Femur (tissue), 1 donor: Measurements from ENCODE around the gene DSTYK.
"Not testable (repeated sequence)": the region's sequence is repeated elsewhere in the genome, so short reads cannot be mapped to it uniquely, and the experiment has no call there.

Experiments
- DNase-seq: peaks from one replicate; pipeline ENCODE4 v3.0.0-alpha.2; 2017

The DSTYK gene

DNA sequence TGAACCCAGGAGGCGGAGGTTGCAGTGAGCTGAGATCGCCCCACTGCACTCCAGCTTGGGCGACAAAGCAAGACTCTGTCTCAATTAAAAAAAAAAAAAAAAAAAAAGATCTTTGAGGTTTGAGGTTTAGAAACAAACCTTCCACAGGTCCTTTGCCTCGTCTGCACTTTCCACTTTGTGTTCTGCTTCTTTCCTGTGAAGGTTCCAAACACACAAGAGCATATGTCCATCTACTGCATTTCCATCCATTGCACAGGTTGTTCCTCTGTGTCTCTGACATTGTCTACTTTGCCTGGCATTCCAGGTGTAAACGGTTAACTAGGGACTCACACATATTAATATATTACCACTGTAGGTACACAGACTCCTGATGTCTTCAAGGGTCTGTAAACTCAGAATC, 40.1 kb downstream of the DSTYK start:
- no peak for DNase-seq

DNA sequence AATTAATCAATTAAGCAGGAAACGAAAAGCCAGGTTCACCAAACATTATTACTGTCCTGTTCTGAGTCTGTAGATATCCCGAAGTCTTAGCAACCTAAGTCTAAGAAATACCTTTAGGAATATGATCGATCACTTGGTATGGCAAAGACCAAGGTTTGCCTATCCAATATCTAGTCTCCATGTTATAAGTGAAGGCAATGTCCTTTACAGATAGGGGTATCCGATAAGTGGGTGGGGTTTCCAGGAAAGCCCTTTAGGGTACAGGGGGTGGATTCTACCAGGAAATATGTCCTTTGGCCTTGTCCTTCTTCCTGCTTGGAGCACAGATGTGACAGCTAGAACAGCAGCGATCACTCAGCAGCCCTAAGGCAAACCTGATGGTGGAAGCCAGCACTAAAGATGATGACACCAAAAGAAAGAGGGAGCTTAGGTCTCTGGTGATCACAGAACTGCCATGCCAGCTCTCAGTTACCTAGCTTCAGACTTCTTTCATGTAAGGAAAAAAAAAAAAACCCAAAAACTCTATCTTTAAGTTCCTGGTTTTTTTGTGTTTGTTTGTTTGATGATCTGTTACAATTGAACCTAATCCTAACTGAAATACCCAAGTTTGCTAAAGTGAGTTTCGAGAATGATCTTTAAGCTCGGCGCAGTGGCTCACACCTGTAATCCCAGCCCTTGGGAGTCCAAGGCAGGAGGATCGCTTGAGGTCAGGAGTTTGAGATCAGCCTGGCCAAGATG, 40.8 kb downstream of the DSTYK start:
- DNase-seq, result no peak

DNA sequence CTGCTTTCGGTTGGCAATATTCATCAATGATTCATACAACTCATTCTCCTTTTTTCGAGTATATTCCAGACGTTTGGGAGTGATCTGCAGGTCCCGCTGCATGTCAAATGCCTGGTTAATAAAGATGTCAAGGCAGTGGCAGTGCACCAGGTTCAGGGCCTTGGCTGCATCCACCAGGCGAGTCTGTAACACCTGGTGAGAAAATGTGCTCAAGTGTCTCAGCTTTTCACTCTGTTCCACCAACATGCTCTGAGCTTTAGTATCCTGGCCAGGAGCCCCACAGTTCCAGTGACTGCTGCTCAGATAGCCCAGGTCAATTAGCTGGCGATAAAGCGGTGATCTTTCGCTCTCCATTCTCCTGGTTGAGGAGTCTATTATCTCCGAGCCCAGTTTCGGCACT, 42.3 kb downstream of the DSTYK start:
- no peak for DNase-seq

DNA sequence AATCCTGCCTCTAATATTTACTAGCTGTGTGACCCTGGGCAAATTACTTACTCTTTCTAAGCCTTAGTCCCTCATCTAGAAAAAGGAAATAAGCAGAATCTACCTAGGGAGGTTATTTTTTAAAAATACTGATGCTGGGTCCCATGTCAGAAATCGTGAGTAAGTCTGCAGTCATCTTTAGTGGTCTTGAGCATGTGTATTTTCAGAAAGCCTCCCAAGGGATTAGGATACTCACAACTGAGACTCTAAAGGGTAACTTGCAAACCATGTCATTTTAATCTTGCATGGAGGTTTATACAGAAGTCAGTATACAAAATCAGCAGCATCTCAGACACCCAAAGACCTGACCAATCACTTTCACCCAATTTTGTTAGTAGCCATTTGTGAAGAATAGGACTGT, 43.2 kb downstream of the DSTYK start:
- DNase-seq, result no peak

DNA sequence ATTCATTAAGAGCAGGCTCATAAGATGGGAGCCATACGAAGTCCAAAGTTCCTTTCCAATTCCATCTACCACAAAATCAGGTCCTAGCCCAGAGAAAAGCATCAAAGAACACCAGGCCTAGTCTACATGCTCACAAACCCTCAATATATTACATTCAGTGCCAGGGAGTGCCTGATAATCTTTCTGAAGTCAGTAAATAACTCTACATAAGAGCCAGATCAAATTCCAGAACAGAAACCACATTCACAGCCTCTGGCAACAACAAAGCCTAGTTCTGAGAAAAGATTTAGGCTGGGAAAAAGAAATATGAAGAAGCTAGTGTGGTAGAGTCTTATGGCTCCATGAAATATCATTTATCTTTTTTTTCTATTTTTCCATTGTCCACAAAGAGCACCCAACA, 49.2 kb downstream of the DSTYK start:
- DNase-seq, result no peak

DNA sequence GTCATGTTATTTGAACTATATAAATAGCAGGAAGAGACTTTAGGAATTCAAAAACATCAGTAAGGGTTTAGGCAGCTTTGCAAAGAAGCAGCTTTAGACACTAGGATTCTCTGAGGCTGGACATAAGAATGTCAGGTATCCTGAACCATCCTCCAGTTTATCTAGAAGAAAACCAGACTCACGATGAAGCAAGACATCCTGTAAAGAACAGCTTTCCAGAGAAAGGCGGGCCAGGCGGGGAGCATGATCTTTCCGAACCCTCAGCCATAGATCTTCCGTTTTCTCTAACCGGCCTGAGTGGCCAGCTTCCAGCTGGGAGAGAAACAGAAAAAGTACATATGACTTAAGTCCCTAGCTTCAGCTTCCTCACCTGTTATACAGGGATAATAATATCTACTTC, 50.4 kb downstream of the DSTYK start:
- DNase-seq, result no peak

DNA sequence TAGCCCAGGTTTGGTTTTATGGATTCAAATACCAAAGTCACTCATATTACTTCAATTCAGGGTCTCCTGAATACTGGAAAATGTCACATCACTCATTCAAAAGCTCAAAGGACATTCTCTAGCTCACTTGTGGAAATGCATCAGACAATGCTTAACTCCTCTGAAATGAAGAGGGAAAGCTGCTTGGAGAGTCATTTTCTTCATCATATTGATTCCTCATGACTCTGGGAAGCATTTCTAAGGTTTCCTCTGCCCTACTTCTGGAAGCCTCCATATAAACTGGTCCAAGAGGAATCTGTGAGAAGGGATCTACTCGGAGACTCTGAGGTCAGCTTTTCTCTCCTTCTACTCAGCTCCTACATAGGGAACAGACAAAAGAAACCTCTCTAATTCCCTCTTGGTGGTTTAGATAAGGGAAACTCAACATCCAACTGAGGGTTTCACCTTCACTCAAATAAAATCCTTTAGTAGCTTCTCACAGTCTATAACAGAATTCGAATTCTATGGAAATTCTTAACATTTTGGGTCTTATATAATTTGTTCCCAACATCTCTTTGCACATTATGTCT, 53.4 kb downstream of the DSTYK start:
- DNase-seq, result no peak

DNA sequence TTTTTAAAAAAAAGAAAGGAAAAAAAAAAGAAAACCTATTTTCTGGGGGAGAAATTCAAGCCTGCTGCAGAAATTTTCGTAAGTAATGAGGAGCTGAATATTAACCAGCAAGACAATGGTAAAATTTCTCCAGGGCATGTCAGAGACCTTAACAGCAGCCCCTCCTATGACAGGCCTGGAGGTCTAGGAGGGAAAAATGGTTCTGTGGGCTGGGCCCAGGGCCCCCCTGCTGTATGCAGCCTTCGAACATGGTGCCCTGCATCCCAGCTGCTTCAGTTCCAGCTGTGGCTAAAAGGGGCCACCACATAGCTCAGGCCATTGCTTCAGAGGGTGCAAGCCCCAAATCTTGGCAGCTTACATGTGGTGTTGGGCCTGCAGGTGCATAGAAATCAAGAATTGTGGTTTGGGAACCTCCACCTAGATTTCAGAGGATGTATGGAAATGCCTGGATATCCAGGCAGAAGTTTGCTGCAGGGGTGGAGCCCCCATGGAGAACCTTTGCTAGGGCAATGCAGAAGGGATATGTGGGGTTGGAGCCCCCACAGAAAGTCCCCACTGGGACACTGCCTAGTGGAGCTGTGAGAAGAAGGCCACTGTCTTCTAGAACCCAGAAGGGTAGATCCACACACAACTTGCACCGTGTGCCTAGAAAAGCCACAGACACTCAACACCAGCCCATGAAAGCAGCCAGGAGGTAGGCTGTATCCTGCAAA, 55.7 kb downstream of the DSTYK start:
- DNase-seq, result not testable (repeated sequence)

DNA sequence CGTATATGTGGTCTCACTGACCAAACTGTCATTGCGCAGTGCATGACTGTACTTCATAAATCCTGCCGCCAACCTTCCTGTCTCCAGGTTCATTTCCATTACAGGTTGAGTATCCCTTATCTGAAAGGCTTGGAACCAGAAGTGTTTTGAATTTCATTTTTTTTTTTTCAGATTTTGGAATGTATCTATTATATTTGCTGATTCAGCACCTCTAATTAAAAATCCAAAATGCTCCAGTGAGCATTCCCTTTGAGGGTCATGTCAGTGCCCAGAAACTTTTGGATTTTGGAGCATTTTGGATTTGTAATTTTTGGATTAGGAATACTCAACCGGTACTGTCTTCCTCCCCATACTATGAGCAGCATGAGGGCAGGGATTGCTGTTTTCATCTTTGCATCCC, 59.0 kb downstream of the DSTYK start:
- no peak for DNase-seq

DNA sequence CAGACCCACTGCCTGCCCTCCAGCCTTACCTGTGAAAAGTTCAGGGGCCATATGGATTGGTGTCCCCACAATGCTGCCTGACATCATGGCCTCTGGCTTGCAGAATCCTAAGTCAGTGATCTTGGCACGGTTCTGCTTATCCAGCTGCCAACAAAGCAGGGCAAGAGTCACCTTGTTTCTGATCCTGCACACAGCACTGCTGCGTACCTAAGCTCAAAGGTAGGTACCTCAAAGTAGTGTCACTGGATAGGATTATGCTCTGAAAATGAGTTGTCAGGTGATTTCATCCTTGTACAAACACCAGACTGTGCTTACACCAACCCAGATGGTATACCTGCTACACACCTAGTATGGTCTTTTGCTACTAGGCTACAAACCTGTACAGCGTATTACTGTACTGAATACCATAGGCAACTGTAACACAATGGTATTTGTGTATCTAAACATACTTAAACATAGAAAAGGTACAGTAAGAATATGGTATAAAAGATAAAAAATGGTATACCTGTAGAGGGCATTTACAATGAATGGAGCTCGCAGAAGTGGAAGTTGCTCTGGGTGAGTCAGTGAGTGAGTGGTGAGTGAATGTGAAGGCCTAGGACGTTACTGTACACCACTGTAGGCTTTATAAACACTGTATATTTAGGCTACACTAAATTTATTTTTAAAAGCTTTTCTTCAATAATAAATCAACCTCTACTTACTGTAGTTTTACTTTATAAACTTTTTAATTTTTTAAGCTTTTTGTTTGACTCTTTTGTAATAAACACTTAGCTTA, 60.7 kb downstream of the DSTYK start:
- no peak for DNase-seq

DNA sequence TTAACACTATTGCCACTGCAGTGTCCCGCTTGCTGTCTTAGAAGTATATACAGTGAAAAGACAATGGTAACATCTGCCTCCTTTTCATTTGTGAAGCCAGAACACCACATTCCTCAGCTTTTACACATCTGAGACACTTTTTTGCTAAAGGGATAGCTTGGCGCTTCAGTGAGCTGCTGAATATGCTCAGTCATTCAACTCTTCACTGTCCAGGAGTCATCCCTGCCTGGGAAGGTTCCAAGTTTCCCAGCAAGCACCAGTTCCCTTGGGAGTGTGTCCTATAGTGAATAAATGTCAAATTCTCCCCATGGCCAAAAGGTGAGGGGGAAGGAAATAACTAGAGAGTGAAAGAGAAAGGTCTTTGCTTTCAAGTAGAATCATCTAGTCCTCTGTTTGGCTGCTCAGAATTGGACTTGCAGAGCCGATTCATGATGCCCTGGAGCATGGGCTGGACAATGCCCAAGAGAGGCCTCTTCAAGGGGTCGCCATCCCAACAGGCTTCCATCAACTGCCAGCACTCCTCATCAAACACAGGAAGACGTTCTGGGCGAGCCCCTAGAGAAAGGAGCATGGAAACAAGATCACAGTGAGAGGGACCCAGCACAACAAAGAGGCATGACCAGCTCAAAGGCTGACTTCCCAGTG, 64.2 kb downstream of the DSTYK start:
- no peak for DNase-seq

DNA sequence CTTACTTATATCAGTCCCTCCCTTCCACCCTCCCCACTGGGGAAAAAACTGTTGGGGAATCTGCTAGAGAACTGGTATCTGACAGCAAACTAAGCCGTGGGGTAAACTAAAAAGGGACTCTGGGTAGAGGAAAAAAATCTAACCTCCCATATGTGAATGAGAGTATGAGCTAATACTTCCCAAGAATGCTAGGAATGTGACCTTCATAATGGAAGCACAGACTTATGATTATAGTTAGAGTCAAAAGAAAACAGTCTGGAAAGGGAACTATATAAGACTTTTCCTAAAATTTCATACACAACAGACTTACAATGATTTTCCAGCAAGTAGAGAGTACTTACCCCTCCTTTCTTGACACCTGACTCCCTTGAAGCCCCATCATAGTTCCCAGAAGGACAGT, 66.8 kb downstream of the DSTYK start:
- DNase-seq, result no peak

DNA sequence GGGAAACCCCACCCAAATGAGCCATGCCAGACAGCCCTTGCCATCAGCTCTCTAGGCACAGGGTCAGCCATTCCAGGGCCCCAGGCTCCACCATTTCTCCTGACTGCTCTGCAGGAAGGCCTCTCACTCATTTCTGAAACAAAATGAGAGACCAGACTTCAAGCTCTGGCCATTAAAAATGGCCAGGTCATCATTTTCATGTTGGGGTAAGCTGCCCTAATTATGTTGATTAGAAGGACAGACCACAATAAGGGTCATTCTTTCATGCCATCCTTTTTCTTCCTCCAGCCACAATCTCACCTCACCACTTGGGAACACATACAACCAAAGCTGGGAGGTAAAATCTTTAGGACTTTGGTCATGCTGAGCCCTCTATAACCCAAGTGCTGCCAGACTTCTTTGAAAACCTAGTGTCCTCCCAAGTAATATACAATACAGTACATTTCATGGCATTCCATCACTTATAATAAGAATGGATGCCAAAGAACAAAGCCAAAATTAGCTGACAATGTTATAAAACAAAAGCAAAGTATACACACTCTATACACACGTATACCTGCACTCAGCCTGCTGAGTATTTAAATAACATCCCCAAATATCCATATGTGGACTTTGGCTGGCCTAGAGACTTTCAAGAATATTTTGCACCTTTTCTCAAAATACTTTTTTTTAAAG, 67.3 kb downstream of the DSTYK start:
- DNase-seq, result no peak

DNA sequence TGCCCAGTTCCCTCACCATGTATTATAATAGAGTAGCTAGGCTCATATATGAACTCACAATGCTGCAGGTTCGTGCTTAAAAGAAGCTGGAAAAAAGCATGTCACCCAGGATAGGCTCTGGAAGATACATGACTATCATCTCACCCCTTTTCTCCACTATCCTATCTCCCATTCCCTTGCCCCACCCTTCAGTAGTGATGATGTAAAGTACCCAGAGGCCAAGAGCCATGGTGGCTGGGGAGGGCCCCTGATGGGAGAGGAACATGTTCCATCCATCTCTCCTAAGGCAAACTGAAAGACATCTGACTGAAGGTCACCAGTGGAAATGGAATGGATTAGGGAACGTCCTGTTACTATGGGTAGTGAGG, 69.4 kb downstream of the DSTYK start:
- DNase-seq, result no peak

DNA sequence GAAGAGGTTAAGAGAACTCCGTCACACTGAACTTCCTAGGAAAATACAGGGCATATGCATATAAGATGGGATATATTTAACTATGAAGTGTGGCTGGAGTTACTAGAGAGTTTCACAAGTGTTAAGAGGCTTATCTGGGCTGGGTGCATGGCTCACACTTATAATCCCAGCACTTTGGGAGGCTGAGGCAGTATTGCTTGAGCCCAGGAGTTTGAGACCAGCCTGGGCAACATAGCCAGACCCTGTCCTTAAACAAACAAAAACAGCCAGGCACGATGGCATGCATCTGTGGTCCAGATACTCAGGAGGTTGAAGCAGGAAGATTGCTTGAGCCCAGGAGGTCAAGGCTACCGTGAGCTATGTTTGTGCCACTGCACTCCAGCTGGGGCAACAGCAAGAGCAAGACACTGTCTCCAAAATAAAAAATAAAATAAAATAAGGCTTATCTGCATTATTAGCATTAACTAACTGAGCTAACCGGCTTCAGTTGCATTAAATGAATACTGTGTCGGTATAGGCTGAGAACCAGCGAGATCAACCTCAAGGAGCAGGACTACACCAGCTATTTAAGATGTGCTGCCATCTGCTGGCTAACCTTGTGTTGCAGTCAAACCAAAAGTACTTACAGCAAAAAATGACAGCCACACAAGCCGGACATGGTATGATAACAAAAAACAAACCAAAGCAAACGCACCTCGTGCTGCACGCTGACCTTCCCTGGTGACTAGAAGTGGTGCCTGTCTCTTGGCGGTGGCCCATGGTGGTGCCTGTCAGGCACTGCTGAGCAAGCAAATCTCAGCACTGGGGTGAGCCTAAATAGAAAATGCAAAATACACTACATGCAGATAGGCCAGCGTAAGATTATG, 70.0 kb downstream of the DSTYK start:
- DNase-seq, result peak; percentile 83

DNA sequence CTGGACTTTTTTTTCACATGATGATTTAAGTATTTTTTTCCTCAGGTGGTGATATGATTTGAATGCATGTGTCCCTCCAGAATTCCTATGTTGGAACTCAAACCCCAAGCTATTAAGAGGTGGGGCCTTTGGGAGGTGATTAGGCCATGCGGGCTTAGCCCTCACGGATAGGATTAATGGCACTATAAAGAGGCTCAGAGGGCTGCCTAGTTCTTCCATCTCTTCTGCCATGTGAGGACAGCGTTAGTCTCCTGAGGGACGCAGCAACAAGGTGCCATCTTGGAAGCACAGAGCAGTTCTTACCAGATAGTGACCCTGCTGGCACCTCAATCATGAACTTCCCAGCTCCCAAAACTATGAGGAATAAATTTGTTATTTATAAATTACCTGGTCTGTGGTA, 71.4 kb downstream of the DSTYK start:
- DNase-seq, result no peak

DNA sequence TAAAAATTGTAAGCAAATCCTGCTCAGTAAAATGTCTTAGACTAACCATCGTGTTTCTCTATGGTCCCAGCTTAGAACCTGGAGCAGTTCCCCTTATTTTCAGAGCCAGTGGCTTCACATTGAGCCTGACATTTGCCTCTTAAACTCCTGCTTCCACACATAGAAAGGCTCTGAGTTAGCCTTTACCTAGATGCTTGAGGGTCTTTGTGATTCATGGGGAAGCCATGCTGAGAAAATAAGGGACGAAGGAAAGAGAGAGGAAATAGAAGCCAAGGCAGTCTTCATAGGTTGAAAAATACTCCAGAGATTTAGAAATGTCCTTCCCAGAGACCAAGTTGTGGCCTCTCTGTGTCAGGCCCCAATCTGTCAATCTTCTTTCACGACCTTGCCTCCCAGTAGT, 73.6 kb downstream of the DSTYK start:
- DNase-seq, result no peak

DNA sequence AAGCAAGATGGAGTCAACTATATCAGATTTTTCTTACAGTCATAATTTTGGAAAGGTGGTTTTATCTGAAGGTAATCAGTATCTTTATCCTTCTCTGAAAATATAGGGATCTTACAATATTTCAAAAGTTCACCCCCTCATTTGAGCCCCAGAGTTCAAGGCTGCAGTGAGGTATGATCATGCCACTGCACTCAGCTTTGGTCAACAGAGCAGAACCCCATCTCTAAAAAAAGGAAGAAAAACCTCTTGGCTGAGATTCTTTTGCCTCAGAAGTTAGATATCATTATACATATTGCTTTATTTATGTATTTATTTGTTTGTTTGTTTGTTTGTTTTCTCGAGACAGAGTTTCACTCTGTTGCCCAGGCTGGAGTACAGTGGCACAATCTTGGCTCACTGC, 78.2 kb downstream of the DSTYK start:
- no peak for DNase-seq

DNA sequence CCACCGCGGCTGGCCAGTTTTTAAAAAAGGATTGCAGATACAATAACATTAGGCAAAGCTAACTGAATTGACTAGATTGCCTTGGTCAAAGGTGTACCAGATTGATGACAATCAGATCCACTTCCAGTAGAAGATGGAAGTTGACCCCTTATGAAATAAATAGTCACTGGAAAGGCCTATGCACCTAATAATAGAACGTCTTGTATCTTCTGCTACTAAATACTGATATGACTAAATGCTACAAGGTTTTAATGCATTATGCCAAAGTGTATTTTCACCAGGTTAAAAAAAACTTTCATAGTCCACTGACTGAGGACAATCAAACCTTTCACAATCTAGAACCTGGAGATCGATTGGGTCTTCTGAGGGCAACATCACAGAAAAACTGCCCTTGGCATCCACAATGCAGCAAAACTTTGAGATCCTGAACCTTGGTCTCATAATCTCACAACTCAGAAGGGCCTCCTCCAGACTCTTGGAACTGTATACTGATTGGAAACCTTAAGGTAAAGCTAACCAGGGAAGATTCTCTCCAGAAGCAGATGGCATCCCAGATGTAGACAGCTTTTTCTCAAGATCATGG, 82.0 kb downstream of the DSTYK start:
- no peak for DNase-seq

DNA sequence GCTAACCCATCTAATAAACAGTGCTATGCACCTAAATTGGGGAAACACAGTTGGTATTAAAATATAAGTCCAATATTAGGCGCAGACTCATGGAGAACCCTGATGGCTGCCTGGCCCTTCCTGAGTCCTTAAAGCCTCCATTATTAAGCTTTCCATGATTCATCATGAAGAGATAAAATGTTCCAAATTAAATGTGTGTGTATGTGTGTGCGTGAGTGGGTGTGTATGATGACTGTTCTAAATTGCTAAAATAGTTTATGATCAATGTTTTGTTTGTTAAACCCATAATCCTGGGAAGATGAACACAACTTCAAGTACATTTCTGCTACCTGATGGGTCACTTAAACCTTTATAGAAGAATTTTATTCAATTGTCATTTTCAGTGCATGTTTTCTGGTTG, 83.5 kb downstream of the DSTYK start:
- DNase-seq, result no peak

DNA sequence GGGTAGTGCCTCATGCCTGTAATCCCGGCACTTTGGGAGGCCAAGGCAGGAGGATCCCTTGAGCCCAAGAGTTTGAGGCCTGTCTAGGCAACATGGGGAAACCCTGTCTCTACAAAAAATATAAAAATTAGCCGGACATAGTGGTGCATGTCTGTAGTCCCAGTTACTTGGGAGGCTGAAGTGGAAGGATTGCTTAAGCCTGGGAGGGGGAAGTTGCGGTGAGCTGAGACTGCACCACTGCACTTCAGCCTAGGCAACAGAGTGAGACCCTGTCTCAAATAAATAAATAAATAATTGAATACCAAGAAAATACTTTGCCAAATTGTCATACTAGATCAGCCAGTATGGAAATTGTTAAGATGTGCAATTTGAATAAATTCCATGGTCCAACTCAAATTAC, 83.9 kb downstream of the DSTYK start:
- DNase-seq, result no peak
